Urinary bladder (tissue), 4 donors: ENCODE data around the gene INO80B. TPM values are rescaled to one million over a fixed set of nuclear protein-coding genes. Genes with fewer than 3 reads are reported as not detected.
A peak's percentile ranks its signal among the peaks of the same experiment; 100 is the strongest.
"Not testable (repeated sequence)": the region's sequence is repeated elsewhere in the genome, so short reads cannot be mapped to it uniquely, and the experiment has no call there.

ENCODE experiments used
- DNase-seq: peaks from one replicate; pipeline ENCODE4 v3.0.0-alpha.2; 2015; ENCODE audit errors: extremely low spot score
- H3K27ac ChIP-seq: one replicate; pipeline ENCODE4 v1.5.1; 2013; ENCODE audit warnings: low read depth, mild to moderate bottlenecking, moderate library complexity
- H3K36me3 ChIP-seq: one replicate; pipeline ENCODE4 v1.6.1; 2013; ENCODE audit warnings: mild to moderate bottlenecking, moderate library complexity; ENCODE audit not compliant: insufficient read depth
- H3K4me1 ChIP-seq: one replicate; pipeline ENCODE4 v1.6.1; 2013; ENCODE audit warnings: mild to moderate bottlenecking, moderate library complexity; ENCODE audit not compliant: insufficient read depth
- H3K4me3 ChIP-seq: one replicate; pipeline ENCODE4 v1.5.1; 2013; ENCODE audit warnings: low read depth, low read length
- WGBS: extraction: QIAGEN DNeasy Blood & Tissue Kit; methylation state at CpG from one replicate; pipeline ENCODE4 v1.1.7; 2013; 5-methylcytosine and 5-hydroxymethylcytosine counted together
- polyA plus RNA-seq: library from polyadenylated mRNA; stranded (reverse); fragments of 200-250 nt; gene quantifications from one replicate; pipeline ENCODE4 v1.2.3, GENCODE V29; 2013
- total RNA-seq: library from RNA; depleted of rRNA; stranded (reverse); fragments of >200 nt; gene quantifications from one replicate; pipeline ENCODE4 v1.2.3, GENCODE V29; 2014
- donor health status: healthy with polysubstance abuse.
- donor health status: healthy.

The INO80B gene
- total and polyA plus RNA-seq, 2 donors, result 13.5 to 35.2 TPM

GRCh38 chr2:74448771-74449170, 6.1 kb upstream of the INO80B start:
- 72% methylated on average over 2 of the region's 2 CpGs for WGBS
- Histone ChIP-seq H3K4me3 (no peak overlapping the region), H3K36me3 (peaks cover 2% of the 10 kb centered on the region), H3K4me1 (no peaks in the 10 kb centered on the region), H3K27ac (no peak overlapping the region)
- no peak for DNase-seq

DNA sequence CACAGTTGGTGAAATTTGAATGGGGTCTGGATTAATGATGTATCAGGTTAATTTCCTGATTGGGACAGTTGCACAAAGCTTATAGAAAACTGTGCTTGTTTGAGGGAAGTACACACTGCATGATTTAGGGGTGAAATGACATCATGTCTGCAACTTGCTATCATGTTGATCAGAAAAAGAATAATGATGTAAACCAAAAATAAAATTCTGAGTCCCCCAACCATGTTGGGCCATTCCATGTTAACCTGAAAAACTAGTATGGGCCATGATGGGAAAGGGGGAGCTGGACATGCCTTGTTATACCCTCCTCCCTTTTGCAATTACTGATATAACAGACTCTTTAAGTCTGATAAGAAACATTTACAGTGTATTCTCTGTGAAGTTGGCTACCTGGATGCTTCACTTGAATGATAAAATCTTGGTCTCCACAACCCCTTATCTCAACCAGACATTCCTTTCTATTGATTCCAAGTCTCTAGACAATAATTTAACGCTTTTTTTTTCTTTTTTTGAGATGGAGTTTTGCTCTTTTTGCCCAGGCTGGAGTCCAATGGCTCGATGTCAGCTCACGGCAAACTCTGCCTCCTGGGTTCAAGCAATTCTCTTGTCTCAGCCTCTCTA, 4.2 kb upstream of the INO80B start:
- 73% methylated on average over 3 of the region's 3 CpGs for WGBS
- no peaks in the 10 kb centered on the region for H3K4me1 ChIP-seq
- no peak overlapping the region for H3K4me3 ChIP-seq
- no peak overlapping the region for H3K27ac ChIP-seq
- H3K36me3 ChIP-seq, result peaks cover 2% of the 10 kb centered on the region
- DNase-seq, result no peak

DNA sequence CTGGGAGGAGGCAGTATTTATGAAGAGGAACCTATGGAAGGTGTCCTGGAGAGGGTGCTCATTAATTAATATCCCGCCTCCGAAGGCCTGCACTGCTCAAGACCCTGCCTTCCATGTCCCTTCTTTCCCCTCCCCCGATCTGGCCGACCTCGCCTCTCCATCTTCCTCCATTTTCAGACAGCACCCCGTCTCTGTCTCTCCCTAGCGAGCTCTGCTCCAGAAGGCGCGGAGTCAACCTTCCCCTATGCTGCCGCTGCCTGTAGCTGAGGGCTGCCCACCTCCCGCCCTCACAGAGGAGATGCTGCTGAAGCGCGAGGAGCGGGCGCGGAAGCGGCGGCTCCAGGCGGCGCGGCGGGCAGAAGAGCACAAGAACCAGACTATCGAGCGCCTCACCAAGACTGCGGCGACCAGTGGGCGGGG, 2.3 kb downstream of the INO80B start:
- 1% methylated on average over 27 of the region's 27 CpGs for WGBS

GRCh38 chr2:74457549-74458131, 2.8 kb downstream of the INO80B start:
- Histone ChIP-seq H3K4me3 (peak overlapping the region; percentile 44), H3K36me3 (no peaks in the 10 kb centered on the region), H3K27ac (peak overlapping the region; percentile 94), H3K4me1 (no peaks in the 10 kb centered on the region)
- DNase-seq, result no peak
- under 1% methylated on average over 46 of the region's 46 CpGs for WGBS

More for the DNA sequence above, 2.3 kb downstream of the INO80B start:
- Histone ChIP-seq H3K4me1 (no peaks in the 10 kb centered on the region), H3K36me3 (no peaks in the 10 kb centered on the region), H3K27ac (peak overlapping the region; percentile 69), H3K4me3 (peak overlapping the region; percentile 44)
- DNase-seq, result no peak

- under 1% methylated on average over 37 of the region's 38 CpGs for WGBS
- DNase-seq, result peak; percentile 100
Observed at GRCh38 chr2:74458132-74458937, 3.4 kb downstream of the INO80B start, which contains the start of gene WBP1. TSS of gene WBP1 (plus strand) at chr2:74458438. CDS start at chr2:74458603, 165 bp downstream.

DNA sequence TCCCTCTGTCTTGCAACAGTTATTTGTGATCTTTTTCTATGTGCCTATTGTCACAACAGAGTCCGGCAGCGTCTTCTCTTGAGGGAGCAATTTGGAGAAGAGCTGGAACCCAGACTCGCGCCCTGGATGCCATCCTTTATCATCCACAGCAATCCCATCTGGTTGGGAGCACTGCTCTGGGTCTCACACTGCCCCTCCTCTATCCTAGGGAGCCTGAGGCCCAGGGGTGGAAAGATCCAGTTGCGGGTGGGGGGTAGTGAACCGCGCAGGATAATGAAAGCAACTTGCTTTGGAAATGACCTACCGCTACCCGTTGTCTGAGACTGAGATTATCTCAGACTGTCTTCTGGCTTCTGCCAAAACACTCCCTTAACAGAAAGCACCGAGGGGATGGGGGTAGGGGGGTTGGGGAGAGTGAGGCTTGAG, 4.1 kb downstream of the INO80B start:
- Histone ChIP-seq H3K27ac (no peak overlapping the region), H3K4me1 (no peaks in the 10 kb centered on the region), H3K36me3 (no peaks in the 10 kb centered on the region), H3K4me3 (peak overlapping the region; percentile 52)
- DNase-seq, result no peak
- WGBS, result 2% methylated on average over 10 of the region's 10 CpGs

More at GRCh38 chr2:74458132-74458937, 3.4 kb downstream of the INO80B start, which contains the start of gene WBP1:
- Histone ChIP-seq H3K27ac (peak within 1 kb of the TSS; percentile 94), H3K36me3 (no peaks in the 10 kb centered on the region), H3K4me1 (no peaks in the 10 kb centered on the region), H3K4me3 (peak within 1 kb of the TSS; percentile 52)

DNA sequence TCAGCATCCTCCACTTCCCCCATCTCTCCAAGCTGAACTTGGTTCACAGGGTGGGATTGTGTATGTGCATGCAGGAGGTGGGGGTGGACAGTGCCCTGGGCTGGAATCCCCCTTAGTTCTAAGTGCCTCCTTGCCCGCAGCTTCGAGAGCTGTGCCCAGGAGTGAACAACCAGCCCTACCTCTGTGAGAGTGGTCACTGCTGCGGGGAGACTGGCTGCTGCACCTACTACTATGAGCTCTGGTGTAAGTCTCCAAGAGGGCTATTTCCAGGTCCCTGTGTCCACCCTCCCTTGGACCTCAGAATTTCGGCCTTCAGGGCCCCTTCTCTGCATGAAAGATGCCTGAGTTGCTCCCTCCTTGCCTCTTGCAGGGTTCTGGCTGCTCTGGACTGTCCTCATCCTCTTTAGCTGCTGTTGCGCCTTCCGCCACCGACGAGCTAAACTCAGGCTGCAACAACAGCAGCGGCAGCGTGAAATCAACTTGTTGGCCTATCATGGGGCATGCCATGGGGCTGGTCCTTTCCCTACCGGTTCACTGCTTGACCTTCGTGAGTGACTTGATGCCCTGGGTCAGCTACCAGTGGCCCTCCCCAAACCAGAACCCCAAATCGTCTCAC, 4.7 kb downstream of the INO80B start:
- not testable (repeated sequence) for H3K4me3 ChIP-seq

GRCh38 chr2:74460187-74460586, 5.3 kb downstream of the INO80B start:
- H3K27ac ChIP-seq, H3K36me3 ChIP-seq, DNase-seq, H3K4me1 ChIP-seq, H3K4me3 ChIP-seq: not testable (repeated sequence)
- WGBS, result 84% methylated on average over 10 of the region's 10 CpGs

More for the DNA sequence above, 4.7 kb downstream of the INO80B start:
- not testable (repeated sequence) for H3K36me3 ChIP-seq, DNase-seq, H3K27ac ChIP-seq, H3K4me1 ChIP-seq
- 78% methylated on average over 13 of the region's 13 CpGs for WGBS

DNA sequence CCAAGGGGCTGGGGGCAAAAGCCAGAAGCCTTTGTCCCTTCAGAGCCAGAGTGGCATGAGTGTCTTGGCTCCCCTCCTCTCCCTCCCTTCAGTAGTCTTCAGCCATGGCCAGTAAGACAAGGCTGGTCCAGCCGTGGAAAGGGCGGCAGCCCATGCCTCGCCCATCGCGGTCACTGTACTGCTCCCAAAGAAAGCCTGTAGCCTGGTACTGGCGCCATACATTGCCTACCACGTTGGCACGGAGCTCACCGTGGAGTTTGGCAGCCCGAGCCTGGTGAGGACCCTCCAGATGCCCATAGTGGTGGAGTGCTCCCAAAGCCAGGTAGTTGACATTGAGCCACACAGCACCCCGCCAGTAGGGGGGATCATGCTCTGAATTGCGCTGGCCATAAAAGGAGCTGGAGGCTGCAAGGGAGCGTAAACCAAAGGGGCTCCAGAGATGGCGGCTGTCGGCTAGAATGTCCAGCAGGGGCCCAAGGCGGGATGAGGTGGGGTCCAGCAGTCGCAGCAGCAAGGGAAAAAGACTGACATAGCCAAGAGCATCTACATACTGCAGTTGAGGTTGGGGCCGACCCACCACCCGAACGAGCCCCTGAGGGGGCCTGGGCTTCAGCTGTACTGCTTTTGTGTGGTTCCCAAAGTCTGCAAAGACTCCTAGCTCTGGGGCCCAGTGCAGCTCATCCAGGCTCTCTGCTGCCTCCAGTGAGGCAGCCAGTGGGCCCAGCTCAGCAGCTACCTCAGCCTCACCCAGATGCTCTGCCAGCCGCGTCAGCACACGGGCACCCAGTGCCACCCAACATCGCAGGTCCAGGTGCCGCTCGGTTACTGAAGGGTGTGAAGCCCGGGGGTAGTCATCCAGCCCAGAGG, 6.5 kb downstream of the INO80B start:
- no peak overlapping the region for H3K4me3 ChIP-seq
- H3K27ac ChIP-seq, result no peak overlapping the region
- H3K36me3 ChIP-seq, result no peaks in the 10 kb centered on the region
- WGBS, result 89% methylated on average over 27 of the region's 27 CpGs
- no peaks in the 10 kb centered on the region for H3K4me1 ChIP-seq
- no peak for DNase-seq

- no peak for DNase-seq
- H3K27ac ChIP-seq, result no peak overlapping the region
- WGBS, result 86% methylated on average over 20 of the region's 20 CpGs
- no peak overlapping the region for H3K4me3 ChIP-seq
- H3K36me3 ChIP-seq, result no peaks in the 10 kb centered on the region
- no peaks in the 10 kb centered on the region for H3K4me1 ChIP-seq
Observed at GRCh38 chr2:74462054-74462785, 7.3 kb downstream of the INO80B start.

- Histone ChIP-seq H3K4me1 (no peaks in the 10 kb centered on the region), H3K27ac (no peak overlapping the region), H3K36me3 (no peaks in the 10 kb centered on the region), H3K4me3 (no peak overlapping the region)
- no peak for DNase-seq
- whole genome bisulfite sequencing, result 88% methylated on average over 4 of the region's 4 CpGs
Observed at GRCh38 chr2:74462786-74463105, 7.9 kb downstream of the INO80B start.

DNA sequence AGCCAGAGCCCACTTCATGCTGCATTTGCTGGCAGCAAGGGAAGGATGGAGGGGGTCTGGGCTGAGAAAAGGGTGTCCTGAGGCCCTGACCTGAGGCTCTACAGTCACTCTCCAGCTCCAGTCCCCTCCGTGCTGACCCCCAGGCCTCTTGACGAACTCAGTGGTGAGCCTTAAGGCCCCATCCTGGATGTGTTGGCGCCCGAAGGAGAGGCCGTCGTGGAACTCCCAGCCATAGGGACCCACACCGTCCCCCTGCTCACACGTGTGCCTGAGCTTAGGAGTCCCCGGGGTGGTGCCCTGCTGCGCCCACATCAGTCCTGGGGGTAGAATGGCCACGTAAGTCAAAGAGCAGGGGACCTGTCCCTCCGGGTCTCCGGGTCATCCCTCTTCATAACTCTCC, 9.5 kb downstream of the INO80B start:
- H3K36me3 ChIP-seq, result no peaks in the 10 kb centered on the region
- WGBS, result 6% methylated on average over 13 of the region's 13 CpGs
- peak overlapping the region; percentile 68 for H3K4me3 ChIP-seq
- no peaks in the 10 kb centered on the region for H3K4me1 ChIP-seq
- no peak overlapping the region for H3K27ac ChIP-seq
- DNase-seq, result no peak
